ENCODE results near the gene UBE2O. TPM values are rescaled to one million over a fixed set of nuclear protein-coding genes. Genes with fewer than 3 reads are reported as not detected.
A peak's percentile ranks its signal among the peaks of the same experiment; 100 is the strongest.

Gene UBE2O
- 57.1 to 68.9 TPM (median 59.6 TPM) in 3 replicates for total RNA-seq (2021)
- percentile 77 among the genes with signal in this experiment for Bru-seq, nascent RNA
- long read RNA-seq, experiment 1, full-length matches to known transcripts = 122 of 257 reads
- long read RNA-seq, experiment 1, partial matches to known transcripts = 72 of 257 reads
- long read RNA-seq, experiment 1, other reads (novel, unspliced or antisense) = 63 of 257 reads
- long read RNA-seq, experiment 2, partial matches to known transcripts = 40 of 73 reads
- long read RNA-seq, experiment 2, other reads (novel, unspliced or antisense) = 33 of 73 reads
- long read RNA-seq, experiment 3 = 0 reads

GRCh38 chr17:76452660-76453430 lies at the start of gene UBE2O:
UBE2O (minus strand) TSS chr17:76453152; CDS start chr17:76453141, 11 bp downstream.
- Mint-ChIP-seq H3K9me3 (peaks cover 4% of the 10 kb centered on the region), H3K4me3 (peak within 1 kb of the TSS; percentile 88), H3K4me1 (peaks cover 35% of the 10 kb centered on the region), H3K36me3 (no peaks in the 10 kb centered on the region), H3K27me3 (ENCODE audit: low read depth) (no peaks in the 10 kb centered on the region), H3K27ac (peak within 1 kb of the TSS; percentile 67; the same call in 1 of the 2 replicates)
- DNase-seq (ENCODE audit: low spot score) = peak; percentile 97
- CTCF ChIA-PET = interaction anchor here (0.5 to 2.7 kb wide), 18 partner anchors 8 to 229 kb away, joined by 3 to 13 read pairs (median 4); partner anchors contain the start of gene CYGB
- TF ChIP-seq JAZF1 (CRISPR knock-in tag; IDR thresholded peaks at IDR 0.05) (no peak), ATF2 (CRISPR knock-in tag; IDR thresholded peaks at IDR 0.05; ENCODE audit: borderline replicate concordance, low read depth) (no peak), ZBTB43 (CRISPR knock-in tag; IDR thresholded peaks at IDR 0.05) (no peak), GTF2I (CRISPR knock-in tag; conservative IDR thresholded peaks at IDR 0.05) (no peak), HMGXB4 (CRISPR knock-in tag; IDR thresholded peaks at IDR 0.05) (peak; percentile 24), E2F5 (CRISPR knock-in tag; IDR thresholded peaks at IDR 0.05) (peak; percentile 26; the same call in 1 of the 2 replicates), RELA (CRISPR knock-in tag; IDR thresholded peaks at IDR 0.05; ENCODE audit: borderline replicate concordance) (0 out of 2 replicates have a peak, but pooled peaks have one; percentile 43), ELF4 (CRISPR knock-in tag; IDR thresholded peaks at IDR 0.05; ENCODE audit: low read depth) (peak; percentile 43; the same call in 1 of the 2 replicates), CREM (CRISPR knock-in tag; IDR thresholded peaks at IDR 0.05) (0 out of 2 replicates have a peak, but pooled peaks have one; percentile 27), NR3C1 (CRISPR knock-in tag; conservative IDR thresholded peaks at IDR 0.05; ENCODE audit: low read depth) (no peak), SP1 (CRISPR knock-in tag; conservative IDR thresholded peaks at IDR 0.05) (peak; percentile 94)
- peak; percentile 93 for ATAC-seq
- POLR2A ChIA-PET = no interaction called here

GRCh38 chr17:76501827-76502307 lies 48.9 kb upstream of the UBE2O start:
- ATAC-seq (no peak), DNase-seq (ENCODE audit: low spot score) (no peak)
- H3K36me3 Mint-ChIP-seq = no peaks in the 10 kb centered on the region
- ChIA-PET POLR2A (no interaction called here), CTCF (interaction anchor here (0.5 to 5.1 kb wide), 13 partner anchors 21 to 179 kb away, joined by 3 to 29 read pairs (median 6); partner anchors contain the start of gene AANAT)
- H3K4me3 Mint-ChIP-seq = peak overlapping the region; percentile 57
- H3K27ac Mint-ChIP-seq = peak overlapping the region; percentile 62
- peaks cover 8% of the 10 kb centered on the region for H3K27me3 Mint-ChIP-seq (ENCODE audit: low read depth)
- no peaks in the 10 kb centered on the region for H3K9me3 Mint-ChIP-seq
- peaks cover 49% of the 10 kb centered on the region for H3K4me1 Mint-ChIP-seq
- no peak for TF ChIP-seq FOXP1 (CRISPR knock-in tag; IDR thresholded peaks at IDR 0.05; ENCODE audit: borderline replicate concordance)
